ENCODE measurements around the gene OR51A2. TPM values are rescaled to one million over a fixed set of nuclear protein-coding genes. Genes with fewer than 3 reads are reported as not detected.

The OR51A2 gene
- total RNA-seq, 1 donor from 2014 or later, result not detected

- Mint-ChIP-seq H3K27ac (no peak overlapping the region), H3K4me3 (no peak overlapping the region), H3K36me3 (ENCODE audit: low read depth) (no peaks in the 10 kb centered on the region), H3K27me3 (no peaks in the 10 kb centered on the region), H3K4me1 (no peaks in the 10 kb centered on the region), H3K9me3 (peaks cover 2% of the 10 kb centered on the region)
- intact Hi-C loops (cut with micrococcal nuclease), result no loop called here
- no peak for ATAC-seq (ENCODE audit: low read depth)
- no peak for DNase-seq
- POLR2A ChIA-PET, result no interaction called here
- CTCF ChIA-PET, result no interaction called here
- TF ChIP-seq CTCF (IDR thresholded peaks at IDR 0.05), result no peak
Observed at GRCh38 chr11:4982678-4983077, 27.2 kb upstream of the OR51A2 start.

- no peaks in the 10 kb centered on the region for H3K36me3 Mint-ChIP-seq (ENCODE audit: low read depth)
- POLR2A ChIA-PET, result no interaction called here
- ATAC-seq (ENCODE audit: low read depth), result no peak
- no peak for DNase-seq
- CTCF ChIA-PET, result no interaction called here
- intact Hi-C loops (cut with micrococcal nuclease), result no loop called here
- H3K27me3 Mint-ChIP-seq, result no peaks in the 10 kb centered on the region
- peaks cover 7% of the 10 kb centered on the region for H3K9me3 Mint-ChIP-seq
- no peaks in the 10 kb centered on the region for H3K4me1 Mint-ChIP-seq
- no peak for TF ChIP-seq CTCF (IDR thresholded peaks at IDR 0.05)
- no peak overlapping the region for H3K4me3 Mint-ChIP-seq
- H3K27ac Mint-ChIP-seq, result no peak overlapping the region
Observed at GRCh38 chr11:4979036-4979435, 23.5 kb upstream of the OR51A2 start.

- Mint-ChIP-seq H3K4me3 (no peak overlapping the region), H3K27ac (no peak overlapping the region), H3K27me3 (no peaks in the 10 kb centered on the region), H3K4me1 (no peaks in the 10 kb centered on the region), H3K36me3 (ENCODE audit: low read depth) (no peaks in the 10 kb centered on the region), H3K9me3 (peaks cover 7% of the 10 kb centered on the region)
- ChIA-PET POLR2A (no interaction called here), CTCF (no interaction called here)
- ATAC-seq (ENCODE audit: low read depth) (no peak), DNase-seq (no peak)
- no peak for TF ChIP-seq CTCF (IDR thresholded peaks at IDR 0.05)
- intact Hi-C loops (cut with micrococcal nuclease), result no loop called here
Observed at GRCh38 chr11:4975436-4975835, 19.9 kb upstream of the OR51A2 start.

DNA sequence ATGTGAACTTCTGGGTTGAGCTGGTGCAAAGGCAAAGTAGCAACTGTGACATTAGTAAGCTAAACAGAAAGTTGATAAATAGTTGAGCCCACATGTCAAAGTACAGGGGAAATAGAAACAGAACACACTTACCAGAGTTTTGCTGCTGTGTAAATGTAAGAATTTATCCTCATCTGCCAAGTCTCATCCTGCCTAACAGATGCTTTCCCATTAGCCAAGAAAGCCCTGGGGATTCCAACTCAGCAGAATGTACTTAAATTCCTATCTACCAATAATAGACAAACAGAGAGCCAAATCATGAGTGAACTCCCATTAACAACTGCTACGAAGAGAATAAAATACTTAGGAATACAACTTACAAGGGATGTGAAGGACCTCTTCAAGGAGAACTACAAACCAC, 7.3 kb upstream of the OR51A2 start:
- no peak for ATAC-seq (ENCODE audit: low read depth)
- Mint-ChIP-seq H3K4me3 (no peak overlapping the region), H3K4me1 (no peaks in the 10 kb centered on the region), H3K9me3 (peaks cover 12% of the 10 kb centered on the region), H3K27ac (no peak overlapping the region), H3K27me3 (peaks cover 3% of the 10 kb centered on the region), H3K36me3 (ENCODE audit: low read depth) (no peaks in the 10 kb centered on the region)
- ChIA-PET POLR2A (no interaction called here), CTCF (no interaction called here)
- intact Hi-C loops (cut with micrococcal nuclease), result no loop called here
- TF ChIP-seq CTCF (IDR thresholded peaks at IDR 0.05), result no peak
- no peak for DNase-seq

DNA sequence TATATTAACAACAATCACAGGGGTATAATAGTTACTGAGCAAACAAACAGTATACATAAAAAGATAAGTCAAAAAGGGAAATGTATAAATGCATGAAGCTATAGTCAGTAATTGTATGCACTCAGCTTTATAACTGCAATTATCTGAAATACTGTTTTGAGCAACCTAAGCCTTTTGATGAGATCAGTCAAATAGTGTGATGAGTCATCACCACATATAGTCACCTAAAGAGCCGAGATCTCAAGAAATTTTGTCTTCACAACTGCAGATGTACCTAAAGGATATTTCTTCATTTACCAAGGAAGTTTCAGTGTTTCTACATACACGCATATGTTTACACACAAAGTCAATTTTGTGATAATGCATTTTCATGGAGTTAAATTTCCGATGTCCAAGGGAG, 5.4 kb upstream of the OR51A2 start:
- intact Hi-C loops (cut with micrococcal nuclease), result no loop called here
- H3K36me3 Mint-ChIP-seq (ENCODE audit: low read depth), result no peaks in the 10 kb centered on the region
- H3K4me1 Mint-ChIP-seq, result no peaks in the 10 kb centered on the region
- ATAC-seq (ENCODE audit: low read depth) (no peak), DNase-seq (no peak)
- no peak overlapping the region for H3K4me3 Mint-ChIP-seq
- POLR2A ChIA-PET, result no interaction called here
- H3K9me3 Mint-ChIP-seq, result peaks cover 12% of the 10 kb centered on the region
- no peak overlapping the region for H3K27ac Mint-ChIP-seq
- CTCF ChIA-PET, result no interaction called here
- H3K27me3 Mint-ChIP-seq, result peaks cover 3% of the 10 kb centered on the region
- no peak for TF ChIP-seq CTCF (IDR thresholded peaks at IDR 0.05)

Measured in activated B cell treated with CpG ODN at 0.5 μM for 24 hours (primary cell).